GM21515 (cell line): ENCODE data around the gene DST.

Experiments
- ATAC-seq: cut with Tn5 transposase; IDR thresholded peaks from one replicate; pipeline ENCODE4 v1.9.1; 2021; ENCODE audit not compliant: unreplicated experiment

The DST gene

GRCh38 chr6:56539527-56540105 is 103.1 kb downstream of the DST start:
- no peak for ATAC-seq

- no peak for ATAC-seq
Observed at GRCh38 chr6:56538851-56539250, 103.8 kb downstream of the DST start.

GRCh38 chr6:56537223-56537770 is 105.4 kb downstream of the DST start:
- no peak for ATAC-seq

- ATAC-seq, result no peak
Observed at GRCh38 chr6:56536536-56536935, 106.2 kb downstream of the DST start.

GRCh38 chr6:56535626-56536025 is 107.1 kb downstream of the DST start:
- no peak for ATAC-seq

GRCh38 chr6:56534680-56535419 is 107.8 kb downstream of the DST start:
- ATAC-seq, result no peak

- ATAC-seq, result no peak
Observed at GRCh38 chr6:56532766-56533551, 109.7 kb downstream of the DST start.

GRCh38 chr6:56531839-56532595 is 110.7 kb downstream of the DST start:
- no peak for ATAC-seq

- ATAC-seq, result no peak
Observed at GRCh38 chr6:56529594-56530191, 113.0 kb downstream of the DST start.

GRCh38 chr6:56528412-56528841 is 114.3 kb downstream of the DST start:
- ATAC-seq, result no peak

- no peak for ATAC-seq
Observed at GRCh38 chr6:56527934-56528333, 114.8 kb downstream of the DST start.

GRCh38 chr6:56526860-56527544 is 115.7 kb downstream of the DST start:
- ATAC-seq, result no peak

GRCh38 chr6:56525974-56526789 is 116.5 kb downstream of the DST start:
- no peak for ATAC-seq

GRCh38 chr6:56524891-56525703 is 117.6 kb downstream of the DST start:
- no peak for ATAC-seq

- ATAC-seq, result no peak
Observed at GRCh38 chr6:56522495-56523270, 120.0 kb downstream of the DST start.

GRCh38 chr6:56521976-56522375 is 120.7 kb downstream of the DST start:
- ATAC-seq, result no peak

GRCh38 chr6:56521454-56521853 is 121.2 kb downstream of the DST start:
- ATAC-seq, result no peak

- no peak for ATAC-seq
Observed at GRCh38 chr6:56520218-56520617, 122.5 kb downstream of the DST start.
